ENCODE data around the gene SLCO2B1.

Gene SLCO2B1

GRCh38 chr11:75195167-75195962 is 44.5 kb downstream of the SLCO2B1 start:
- DNase-seq: no peak

- DNase-seq: no peak
These were observed 45.5 kb downstream of the SLCO2B1 start for GRCh38 chr11:75196426-75196825.

DNA sequence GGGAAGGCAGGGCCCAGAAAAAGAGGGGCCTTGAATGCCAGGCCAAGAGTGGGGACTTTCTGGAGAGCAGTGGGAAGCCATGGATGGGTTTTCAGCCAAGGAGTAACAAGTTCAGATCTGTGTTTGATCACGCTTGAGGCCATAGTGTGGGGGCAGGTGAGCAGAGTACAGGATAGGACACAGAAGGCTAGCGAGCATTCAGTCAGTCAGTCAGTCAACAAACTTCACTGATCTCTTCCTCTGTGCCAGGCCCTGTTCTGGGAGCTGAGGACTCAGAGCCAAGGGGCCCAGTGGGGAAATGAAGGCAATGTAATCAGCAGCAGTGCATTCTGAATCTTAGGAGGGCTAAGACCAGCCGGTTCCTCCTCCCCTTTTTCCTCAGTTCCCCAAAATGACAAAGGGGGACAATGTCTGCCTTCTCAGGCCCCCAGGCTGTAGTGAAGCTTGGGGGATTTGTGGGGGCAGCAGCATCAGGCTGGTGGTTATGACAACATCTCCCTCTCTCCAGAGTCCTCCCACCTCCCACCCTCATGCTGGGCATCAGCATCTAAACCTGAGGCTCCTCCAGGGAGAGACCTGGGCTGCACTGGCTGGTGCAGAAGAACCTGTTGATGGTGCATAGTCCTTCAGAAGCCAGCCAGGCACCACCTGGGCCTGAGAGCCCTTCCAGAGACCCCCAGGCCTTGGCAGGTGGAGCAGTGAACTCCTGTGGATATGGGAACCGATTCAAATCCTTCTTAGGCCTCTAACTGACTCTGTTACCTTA is 46.8 kb downstream of the SLCO2B1 start:
- DNase-seq: no peak

- peak; percentile 33 for DNase-seq
These were observed 47.5 kb downstream of the SLCO2B1 start for GRCh38 chr11:75198278-75198973.

- DNase-seq: peak; percentile 94
These were observed 48.6 kb downstream of the SLCO2B1 start for GRCh38 chr11:75199412-75199955.

GRCh38 chr11:75200051-75200450 is 49.1 kb downstream of the SLCO2B1 start:
- peak; percentile 71 for DNase-seq

DNA sequence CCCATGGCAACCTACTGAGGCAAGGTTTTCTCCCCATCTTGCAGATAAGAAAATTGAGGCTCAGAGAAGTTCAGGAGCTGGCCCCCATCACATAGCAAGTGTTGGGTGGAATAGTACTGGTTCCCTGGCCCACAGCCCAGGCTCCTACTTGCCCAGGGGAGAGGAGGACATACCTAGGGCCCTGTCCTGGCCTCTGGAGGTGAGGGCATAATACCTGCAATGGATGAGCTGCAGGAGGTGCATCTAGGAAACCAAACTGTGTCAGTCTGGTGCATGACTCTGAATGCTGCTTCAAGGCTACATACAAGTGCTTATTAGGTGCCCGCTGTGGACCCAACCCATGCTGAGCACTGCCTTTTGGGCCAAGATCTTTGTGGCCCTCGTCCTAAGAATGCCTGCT is 49.6 kb downstream of the SLCO2B1 start:
- DNase-seq: no peak

- DNase-seq: no peak
These were observed 50.9 kb downstream of the SLCO2B1 start for GRCh38 chr11:75201771-75202170.

DNA sequence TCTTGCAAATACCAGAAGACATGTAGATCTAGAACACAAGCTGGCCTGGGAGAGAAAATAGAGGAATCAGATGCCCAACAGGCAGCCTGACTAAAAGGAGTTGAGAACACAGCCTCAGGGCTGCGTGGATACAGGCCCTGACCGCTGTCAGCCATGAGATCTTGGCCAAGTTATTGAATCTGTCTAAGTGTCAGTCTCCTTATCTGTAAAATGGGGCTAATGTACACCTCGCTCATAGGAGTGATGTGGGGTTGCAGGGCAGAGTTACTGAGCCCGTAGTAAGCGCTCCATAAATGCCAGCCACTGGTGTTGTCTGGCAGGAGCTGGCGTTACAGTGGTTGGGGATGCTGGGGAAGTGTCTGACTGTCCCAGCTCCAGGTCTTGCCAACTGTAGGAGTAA is 51.3 kb downstream of the SLCO2B1 start:
- DNase-seq: no peak

DNA sequence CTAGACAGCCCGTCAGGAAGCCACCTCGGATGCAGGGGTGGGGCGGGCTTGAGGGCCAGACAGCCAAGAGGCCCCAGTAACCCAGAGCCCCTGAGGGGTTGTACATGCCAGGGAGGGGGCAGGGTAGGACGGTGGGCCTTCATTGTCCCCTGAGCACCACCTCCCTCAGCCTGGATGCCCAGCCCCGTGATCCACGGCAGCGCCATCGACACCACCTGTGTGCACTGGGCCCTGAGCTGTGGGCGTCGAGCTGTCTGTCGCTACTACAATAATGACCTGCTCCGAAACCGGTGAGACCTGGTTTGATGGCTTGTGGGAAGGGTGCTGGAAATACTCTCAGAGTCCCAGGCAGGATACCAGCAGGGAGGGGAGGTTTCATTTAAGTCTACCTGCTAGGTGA is 52.2 kb downstream of the SLCO2B1 start:
- DNase-seq: no peak

DNA sequence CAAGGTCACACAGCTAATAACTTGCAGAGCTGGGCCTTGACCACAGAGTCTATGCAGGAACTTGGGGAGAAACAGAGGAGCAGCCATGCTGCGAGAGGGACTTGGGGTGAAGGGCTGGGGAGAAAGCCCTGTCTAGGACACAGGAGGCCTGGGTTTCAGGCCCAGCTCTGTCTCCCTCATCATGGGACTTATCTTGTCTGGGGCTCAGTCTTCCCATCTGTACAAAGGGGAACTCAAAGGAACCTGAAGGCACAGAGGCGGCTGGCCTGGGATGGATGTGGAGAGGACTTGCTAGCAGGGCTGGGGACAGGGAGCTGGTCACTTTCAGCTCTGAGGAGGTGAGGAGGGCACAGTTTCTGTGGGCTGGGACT is 52.7 kb downstream of the SLCO2B1 start:
- no peak for DNase-seq

- DNase-seq: no peak
These were observed 53.2 kb downstream of the SLCO2B1 start for GRCh38 chr11:75204012-75204674.

- peak; percentile 75 for DNase-seq
These were observed 54.0 kb downstream of the SLCO2B1 start for GRCh38 chr11:75204685-75205563.

DNA sequence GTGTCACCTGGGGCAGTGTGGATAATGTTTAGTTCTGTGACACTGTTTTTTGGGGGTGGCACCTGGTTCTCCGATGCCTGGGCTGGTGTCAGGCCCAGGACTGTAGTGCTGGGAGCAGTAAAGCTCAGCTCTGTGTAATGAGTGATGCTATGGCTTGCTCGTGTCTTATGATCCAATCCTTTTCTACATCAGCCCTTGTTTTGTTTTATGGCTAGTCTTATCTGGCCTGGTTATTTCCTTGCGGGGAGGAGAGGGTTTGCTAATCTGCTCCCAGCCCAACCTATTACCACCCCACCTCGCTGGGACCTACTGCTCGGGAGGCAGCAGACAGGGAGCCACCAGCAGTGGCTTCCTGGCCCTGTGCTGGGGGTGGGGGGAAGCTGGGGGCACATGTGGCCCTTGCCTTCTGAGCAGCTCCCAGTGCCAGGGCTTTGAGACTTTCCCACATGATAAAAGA is 54.7 kb downstream of the SLCO2B1 start:
- no peak for DNase-seq

DNA sequence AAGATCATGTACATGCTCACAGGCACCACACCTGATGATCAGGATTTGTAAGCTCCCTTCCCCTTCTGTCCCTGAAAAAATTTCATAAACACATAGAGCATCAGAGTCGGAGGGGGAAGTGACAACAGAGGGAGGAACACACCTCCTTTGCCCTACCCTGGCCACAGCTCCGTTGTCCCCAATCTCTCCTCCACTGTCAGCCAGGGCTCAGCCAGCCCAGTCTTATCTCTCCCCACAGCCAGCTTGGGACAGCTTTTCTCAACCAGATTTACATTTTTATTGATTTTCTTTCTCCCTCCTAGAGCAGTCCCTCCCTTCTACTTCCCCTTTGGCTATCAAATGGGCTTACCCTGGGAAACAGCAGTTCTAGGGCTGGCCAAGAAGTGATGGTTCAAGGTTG is 57.5 kb downstream of the SLCO2B1 start:
- DNase-seq: no peak

GRCh38 chr11:75212411-75212810 is 61.5 kb downstream of the SLCO2B1 start:
- DNase-seq: no peak

- DNase-seq: no peak
These were observed 63.5 kb downstream of the SLCO2B1 start for GRCh38 chr11:75214411-75214821.

DNA sequence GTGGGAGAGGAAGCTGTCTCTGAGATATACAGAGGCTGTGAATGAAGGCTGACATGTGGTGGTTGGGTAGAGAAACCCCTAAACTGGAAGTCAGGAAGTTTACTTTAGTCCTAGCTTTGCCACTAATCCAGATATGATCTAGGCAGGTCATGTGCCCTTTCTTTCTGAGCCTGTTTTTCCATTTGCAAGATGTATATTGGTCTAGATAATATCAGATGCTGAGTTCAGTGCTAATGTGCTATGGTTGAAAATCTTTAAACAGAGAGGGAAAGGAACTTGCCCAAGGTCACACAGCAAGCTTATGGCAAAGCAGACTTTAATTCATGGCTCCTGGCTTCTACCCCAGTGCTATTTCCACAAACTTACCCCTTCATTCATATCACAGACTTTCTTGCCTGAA is 63.9 kb downstream of the SLCO2B1 start:
- no peak for DNase-seq

DNA sequence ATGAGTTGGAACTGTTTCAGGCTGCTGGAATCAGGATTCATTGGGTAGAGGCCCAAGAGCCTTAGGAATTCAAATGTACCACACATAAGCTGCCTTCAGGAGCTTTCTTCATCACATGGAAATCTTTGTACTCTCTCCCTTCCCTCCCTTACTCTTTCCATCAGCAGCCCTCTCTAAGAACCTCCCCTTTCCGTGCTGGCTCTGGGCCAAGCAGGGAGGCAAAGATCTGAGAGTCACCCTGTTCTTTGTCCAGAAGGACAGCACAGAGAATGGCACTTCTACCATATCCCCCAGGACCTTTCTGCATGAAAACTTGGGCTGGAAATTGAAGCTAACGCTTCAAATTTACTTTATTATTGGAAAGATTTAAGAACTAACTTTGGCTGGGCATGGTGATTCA is 69.0 kb downstream of the SLCO2B1 start:
- no peak for DNase-seq

DNA sequence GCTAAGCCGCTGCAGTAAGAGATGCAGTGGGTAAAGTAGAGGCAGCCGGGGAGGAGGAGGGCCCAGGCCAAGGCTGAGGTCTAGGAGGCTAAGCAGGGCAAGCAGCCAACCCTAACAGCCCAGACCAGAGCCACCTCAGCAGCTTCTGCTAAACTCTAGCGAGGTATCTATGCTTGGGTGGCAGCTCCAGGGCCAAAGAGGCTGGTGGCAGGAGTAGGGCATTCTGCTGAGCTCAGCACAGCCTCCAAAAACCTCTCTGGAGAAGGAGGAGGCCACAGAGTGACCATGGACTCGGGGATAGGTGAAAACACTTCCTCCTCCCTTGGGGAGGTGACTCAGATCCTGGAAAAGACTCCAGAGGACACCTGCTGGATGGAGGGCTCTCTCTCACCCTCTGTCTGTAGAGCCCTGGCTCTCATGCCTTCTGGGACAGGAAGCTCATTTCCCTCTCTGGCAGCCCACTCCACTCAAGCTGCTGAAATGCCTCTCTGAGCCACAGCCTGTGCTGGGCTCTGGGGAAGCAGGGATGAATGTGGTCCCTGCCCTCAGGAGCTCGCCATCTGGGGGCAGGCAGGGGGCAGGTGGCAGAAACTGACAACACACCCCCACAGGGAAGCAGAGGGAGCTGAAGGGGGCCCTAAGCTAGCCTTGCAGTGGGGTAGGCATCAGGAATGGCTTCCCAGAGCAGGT is 73.2 kb downstream of the SLCO2B1 start:
- no peak for DNase-seq

- no peak for DNase-seq
These were observed 74.9 kb downstream of the SLCO2B1 start for GRCh38 chr11:75225794-75226193.

All from NCI-H510A (cell line).